PC-3 (cell line): ENCODE measurements around the gene ATP5IF1.

Experiments used
- CTCF ChIP-seq: fragments of 300-600 bp; sonication (generic); conservative IDR thresholded peaks from 2 replicates; pipeline ENCODE4 v1.5.1; 2017; ENCODE audit warnings: antibody characterized with exemption, low read depth, mild to moderate bottlenecking, low read length
- EZH2 ChIP-seq: fragments of 300-600 bp; sonication (generic); IDR thresholded peaks from one replicate; pipeline ENCODE4 v1.6.1; 2017; ENCODE audit warnings: antibody characterized with exemption, mild to moderate bottlenecking, low read length; ENCODE audit not compliant: unreplicated experiment

GRCh38 chr1:28240024-28240423 is 4.1 kb downstream of the ATP5IF1 start:
- TF ChIP-seq CTCF (no peak), EZH2 (no peak)
